B cell (primary cell): ENCODE results near the gene ALDH8A1. TPM values are rescaled to one million over a fixed set of nuclear protein-coding genes. Genes with fewer than 3 reads are reported as not detected.

ENCODE experiments used
- ATAC-seq: fragments of 200-7000 bp; cut with Tn5 transposase; one replicate; pipeline ENCODE4 v1.10.0; 2021; ENCODE audit warnings: low read depth, mild to moderate bottlenecking, moderate number of reproducible peaks, moderate library complexity
- CTCF ChIA-PET: fragments of 350-600 bp; sonication (Branson Sonifier 250); formaldehyde crosslinking; loops from one replicate; lab custom pipeline; 2021; ENCODE audit warnings: antibody characterized with exemption, inconsistent platforms; lab: Charles Lee
- POLR2A ChIA-PET: fragments of 350-600 bp; sonication (Branson Sonifier 250); formaldehyde crosslinking; loops from one replicate; lab custom pipeline; 2021; ENCODE audit warnings: antibody characterized with exemption; lab: Charles Lee
- DNase-seq: peaks from one replicate; pipeline ENCODE4 v3.0.0; 2013
- H2AFZ ChIP-seq: 2 replicates; pipeline ENCODE4 v1.6.1; 2012; ENCODE audit warnings: mild to moderate bottlenecking, low read depth, low read length; ENCODE audit not compliant: insufficient read depth, poor library complexity, severe bottlenecking
- H3K27ac ChIP-seq, 2 donors: 1 replicate in 1 of 2; 2 replicates in 1 of 2; pipeline ENCODE4 v1.5.1; 2012 to 2013; ENCODE audit warnings: low read length in 2 of 2, mild to moderate bottlenecking in 2 of 2, moderate library complexity in 1 of 2
- H3K27me3 ChIP-seq, 4 experiments: fragments of 200-600 bp in 1 of 4; sonication (generic) in 1 of 4; replicated peaks in 1 of 4; 1 replicate in 2 of 4; 2 replicates in 2 of 4; pipeline versions ENCODE4 v1.6.1 to v1.7.0; 2013 to 2016; ENCODE audit warnings: low read length in 3 of 4, mild to moderate bottlenecking in 2 of 4, mixed read lengths in 1 of 4, moderate library complexity in 1 of 4; ENCODE audit not compliant: insufficient read depth in 4 of 4, control insufficient read depth in 3 of 4; ENCODE audit errors: control extremely low read depth in 1 of 4
- H3K36me3 ChIP-seq, 2 experiments: replicated peaks in 1 of 2; 1 replicate in 1 of 2; 2 replicates in 1 of 2; pipeline versions ENCODE4 v1.6.1 to v1.7.1; 2013; ENCODE audit warnings: low read length in 1 of 2; ENCODE audit not compliant: insufficient read depth in 2 of 2, control insufficient read depth in 1 of 2; ENCODE audit errors: control extremely low read depth in 1 of 2, extremely low read depth in 1 of 2
- H3K4me1 ChIP-seq, 2 donors: fragments of 200-600 bp in 1 of 2; sonication (generic) in 1 of 2; 1 replicate in 1 of 2; 2 replicates in 1 of 2; pipeline versions ENCODE4 v1.5.1 to v1.6.1; 2013 to 2017; ENCODE audit warnings: low read length in 2 of 2; ENCODE audit not compliant: control insufficient read depth in 2 of 2, insufficient read depth in 2 of 2
- H3K4me2 ChIP-seq: replicated peaks from 2 replicates; pipeline ENCODE3; 2012; ENCODE audit warnings: mild to moderate bottlenecking, low read depth, low read length; ENCODE audit not compliant: poor library complexity, severe bottlenecking
- H3K4me3 ChIP-seq, 5 experiments: fragments of 200-600 bp in 1 of 5; sonication (generic) in 1 of 5; 1 replicate in 3 of 5; 2 replicates in 2 of 5; pipeline versions ENCODE4 v1.5.1 to v1.7.0; 2011 to 2016; ENCODE audit warnings: low read length in 4 of 5, mild to moderate bottlenecking in 4 of 5, low read depth in 2 of 5, control low read depth in 1 of 5, moderate library complexity in 1 of 5; ENCODE audit not compliant: insufficient read depth in 1 of 5; ENCODE audit errors: control extremely low read depth in 1 of 5, extremely low read depth in 1 of 5
- H3K79me2 ChIP-seq: fragments of 200-600 bp; sonication (generic); one replicate; pipeline ENCODE4 v1.6.0; 2016; ENCODE audit warnings: low read length; ENCODE audit not compliant: control insufficient read depth, insufficient read depth
- H3K9ac ChIP-seq: fragments of 200-600 bp; sonication (generic); 2 replicates; pipeline ENCODE4 v1.6.1; 2017; ENCODE audit warnings: mild to moderate bottlenecking, low read length, moderate library complexity
- H3K9me3 ChIP-seq, 3 donors: one replicate each; pipeline versions ENCODE4 v1.6.1 to v1.7.1; 2013; ENCODE audit warnings: low read length in 2 of 3; ENCODE audit not compliant: control insufficient read depth in 2 of 3, insufficient read depth in 1 of 3; ENCODE audit errors: control extremely low read depth in 1 of 3
- H4K20me1 ChIP-seq: 2 replicates; pipeline ENCODE4 v1.6.0; 2012; ENCODE audit warnings: mild to moderate bottlenecking, low read length; ENCODE audit not compliant: insufficient read depth, control insufficient read depth, poor library complexity, severe bottlenecking
- H3K27ac Mint-ChIP-seq: one replicate; pipeline ENCODE4 v1.8.0; 2021; ENCODE audit warnings: mixed read lengths
- H3K27me3 Mint-ChIP-seq: one replicate; pipeline ENCODE4 v1.8.0; 2021; ENCODE audit warnings: mixed read lengths
- H3K4me1 Mint-ChIP-seq: one replicate; pipeline ENCODE4 v1.8.0; 2021; ENCODE audit warnings: mixed read lengths
- H3K4me3 Mint-ChIP-seq: one replicate; pipeline ENCODE4 v1.8.0; 2021; ENCODE audit warnings: mixed read lengths
- H3K9me3 Mint-ChIP-seq: one replicate; pipeline ENCODE4 v1.8.0; 2022; ENCODE audit warnings: mixed read lengths; ENCODE audit not compliant: insufficient read depth
- EZH2 ChIP-seq: IDR thresholded peaks from 2 replicates; pipeline ENCODE4 v1.6.1; 2012; ENCODE audit warnings: borderline replicate concordance, low read depth, mild to moderate bottlenecking, moderate library complexity, low read length; ENCODE audit not compliant: insufficient read depth, poor library complexity, severe bottlenecking
- WGBS: methylation state at CpG from one replicate; pipeline ENCODE4 v1.1.5; 2013; ENCODE audit warnings: missing lambda C conversion rate; ENCODE audit not compliant: insufficient coverage; 5-methylcytosine and 5-hydroxymethylcytosine counted together
- intact Hi-C: fragments of 100-400 bp; cut with micrococcal nuclease; formaldehyde crosslinking; loops from one replicate; pipeline ENCODE4 v1.10.0; 2022
- polyA plus RNA-seq: library from polyadenylated mRNA; depleted of rRNA; stranded (reverse); fragments of >200 nt; gene quantifications from 2 replicates; pipeline ENCODE4 v1.2.3, GENCODE V29; 2012
- total RNA-seq, 2 donors: library from RNA; stranded (reverse); fragments of 120-200 nt in 1 of 2; gene quantifications; 1 replicate in 1 of 2; 2 replicates in 1 of 2; pipeline versions ENCODE4 v1.2.3 to v1.2.4, GENCODE V29; 2013 to 2022
- TF ChIP-seq, protein P1 (sequence below): fragments of 200-600 bp; IDR thresholded peaks from one replicate; pipeline ENCODE4 v1.8.0; 2022; ENCODE audit warnings: antibody characterized with exemption, mild to moderate bottlenecking

The ALDH8A1 gene
- total and polyA plus RNA-seq, 2 donors (not counting 1 experiment from before 2014, with no cell fraction given): 0.49 to 1.1 TPM

DNA sequence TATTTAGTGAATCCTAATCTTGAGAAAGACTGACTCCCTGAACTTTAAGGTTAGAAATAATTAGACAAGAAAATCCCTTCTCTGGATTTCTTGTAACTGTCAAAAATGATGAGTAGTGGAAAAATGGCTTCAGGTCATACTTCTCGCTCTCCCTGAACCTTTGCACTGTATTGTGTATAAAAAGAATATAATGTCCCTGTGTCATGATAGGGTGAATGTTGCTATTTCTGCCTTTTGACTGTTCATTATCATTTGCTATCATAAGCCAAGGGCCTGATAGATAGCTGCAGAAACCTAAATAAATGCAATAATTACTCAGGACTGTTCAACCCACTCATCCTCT is 39.3 kb downstream of the ALDH8A1 start:
- no peak for ATAC-seq
- intact Hi-C loops: no loop called here
- Histone ChIP-seq H3K27me3 (peaks cover 0 to 7% (median 0%) of the 10 kb centered on the region in 4 experiments), H3K36me3 (no peaks in the 10 kb centered on the region), H3K9ac (no peak overlapping the region), H3K27ac (no peak overlapping the region), H3K4me3 (no peak overlapping the region), H3K79me2 (no peaks in the 10 kb centered on the region), H4K20me1 (no peaks in the 10 kb centered on the region), H2AFZ (no peak overlapping the region), H3K4me2 (no peak overlapping the region), H3K9me3 (no peaks in the 10 kb centered on the region), H3K4me1 (no peaks in the 10 kb centered on the region)
- CTCF ChIA-PET: no interaction called here
- no peaks in the 10 kb centered on the region for H3K9me3 Mint-ChIP-seq
- TF ChIP-seq EZH2: no peak
- TF ChIP-seq, protein P1, sequence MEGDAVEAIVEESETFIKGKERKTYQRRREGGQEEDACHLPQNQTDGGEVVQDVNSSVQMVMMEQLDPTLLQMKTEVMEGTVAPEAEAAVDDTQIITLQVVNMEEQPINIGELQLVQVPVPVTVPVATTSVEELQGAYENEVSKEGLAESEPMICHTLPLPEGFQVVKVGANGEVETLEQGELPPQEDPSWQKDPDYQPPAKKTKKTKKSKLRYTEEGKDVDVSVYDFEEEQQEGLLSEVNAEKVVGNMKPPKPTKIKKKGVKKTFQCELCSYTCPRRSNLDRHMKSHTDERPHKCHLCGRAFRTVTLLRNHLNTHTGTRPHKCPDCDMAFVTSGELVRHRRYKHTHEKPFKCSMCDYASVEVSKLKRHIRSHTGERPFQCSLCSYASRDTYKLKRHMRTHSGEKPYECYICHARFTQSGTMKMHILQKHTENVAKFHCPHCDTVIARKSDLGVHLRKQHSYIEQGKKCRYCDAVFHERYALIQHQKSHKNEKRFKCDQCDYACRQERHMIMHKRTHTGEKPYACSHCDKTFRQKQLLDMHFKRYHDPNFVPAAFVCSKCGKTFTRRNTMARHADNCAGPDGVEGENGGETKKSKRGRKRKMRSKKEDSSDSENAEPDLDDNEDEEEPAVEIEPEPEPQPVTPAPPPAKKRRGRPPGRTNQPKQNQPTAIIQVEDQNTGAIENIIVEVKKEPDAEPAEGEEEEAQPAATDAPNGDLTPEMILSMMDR: no peak
- peaks cover 8% of the 10 kb centered on the region for H3K27me3 Mint-ChIP-seq
- no peaks in the 10 kb centered on the region for H3K4me1 Mint-ChIP-seq
- no peak overlapping the region for H3K4me3 Mint-ChIP-seq
- DNase-seq: no peak
- WGBS: no CpG with 5 or more reads among the region's 1 CpG
- POLR2A ChIA-PET: no interaction called here
- no peak overlapping the region for H3K27ac Mint-ChIP-seq

- H3K27ac ChIP-seq: no peak overlapping the region
- no peak overlapping the region for H3K27ac Mint-ChIP-seq
Measured at GRCh38 chr6:134909701-134910592, 40.0 kb downstream of the ALDH8A1 start.

More at GRCh38 chr6:134909701-134910592, 40.0 kb downstream of the ALDH8A1 start:
- no peaks in the 10 kb centered on the region for H3K79me2 ChIP-seq
- no peaks in the 10 kb centered on the region for H3K9me3 ChIP-seq
- H2AFZ ChIP-seq: no peak overlapping the region
- WGBS: 75% methylated on average over 2 of the region's 11 CpGs
- H3K27me3 ChIP-seq: peaks cover 0 to 7% (median 0%) of the 10 kb centered on the region in 4 experiments
- no peaks in the 10 kb centered on the region for H3K36me3 ChIP-seq
- H4K20me1 ChIP-seq: no peaks in the 10 kb centered on the region
- Mint-ChIP-seq H3K9me3 (no peaks in the 10 kb centered on the region), H3K27me3 (peaks cover 8% of the 10 kb centered on the region), H3K4me1 (no peaks in the 10 kb centered on the region), H3K4me3 (no peak overlapping the region)
- intact Hi-C loops: no loop called here
- no peak overlapping the region for H3K4me2 ChIP-seq
- no peaks in the 10 kb centered on the region for H3K4me1 ChIP-seq
- H3K4me3 ChIP-seq: no peak overlapping the region
- CTCF ChIA-PET: interaction anchor here (0.5 to 1.1 kb wide), 2 partner anchors 9 to 746 kb away, joined by 3 to 4 read pairs; no protein-coding TSS in a partner anchor
- no peak for DNase-seq
- no peak for TF ChIP-seq EZH2
- TF ChIP-seq, protein P1: no peak
- ATAC-seq: no peak
- POLR2A ChIA-PET: no interaction called here
- no peak overlapping the region for H3K9ac ChIP-seq
